GM18868 (cell line): ENCODE measurements around the gene ELFN2.

Source experiments
- ATAC-seq: cut with Tn5 transposase; IDR thresholded peaks from one replicate; pipeline ENCODE4 v1.9.1; 2021; ENCODE audit warnings: mild to moderate bottlenecking, moderate library complexity; ENCODE audit not compliant: unreplicated experiment

The ELFN2 gene

DNA sequence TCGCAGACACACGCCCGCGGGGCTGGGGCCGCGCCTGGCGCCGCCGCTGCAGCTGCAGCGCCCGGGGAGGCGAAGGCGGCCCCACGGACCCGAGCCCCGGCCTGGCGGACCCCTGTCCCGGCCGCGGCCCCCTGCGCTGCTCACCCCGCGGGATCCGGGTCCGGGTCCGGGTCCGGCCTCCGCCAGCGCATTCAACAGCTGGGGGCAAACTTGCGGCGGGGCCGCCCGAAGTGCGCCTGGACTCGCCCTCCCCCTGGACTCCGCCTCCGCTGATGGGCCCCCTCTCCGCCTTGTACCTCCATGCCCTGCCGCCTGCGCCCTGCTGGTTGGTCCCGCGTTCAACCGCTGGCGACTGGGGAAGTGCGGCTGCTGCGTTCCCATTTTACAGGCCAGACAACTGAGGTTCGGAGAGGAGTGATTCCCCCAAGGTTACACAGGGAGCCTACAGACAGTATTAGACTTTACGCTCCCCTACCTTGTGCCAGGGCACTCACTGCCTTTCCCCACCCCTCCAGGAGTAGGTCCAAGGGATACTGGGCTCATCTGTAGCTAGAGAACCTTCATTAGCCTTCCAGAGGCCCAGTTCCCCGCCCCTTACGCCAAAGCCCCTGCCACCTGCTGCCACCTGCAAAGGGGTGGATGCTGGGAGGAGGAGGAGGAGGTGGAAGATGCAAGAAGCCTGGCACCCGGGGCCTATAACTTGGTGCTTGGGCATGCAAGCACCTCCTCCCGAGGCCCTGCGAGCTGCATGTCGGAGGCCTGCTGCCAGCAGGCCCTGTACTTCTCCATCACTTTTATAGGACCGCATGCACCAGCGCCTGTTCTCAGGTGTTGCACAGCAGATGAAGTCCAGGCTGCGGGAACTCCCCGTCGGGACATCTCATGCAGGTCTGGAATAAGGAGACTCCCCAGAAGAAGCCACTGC is 694 bp upstream of the ELFN2 start:
- ATAC-seq, result no peak

DNA sequence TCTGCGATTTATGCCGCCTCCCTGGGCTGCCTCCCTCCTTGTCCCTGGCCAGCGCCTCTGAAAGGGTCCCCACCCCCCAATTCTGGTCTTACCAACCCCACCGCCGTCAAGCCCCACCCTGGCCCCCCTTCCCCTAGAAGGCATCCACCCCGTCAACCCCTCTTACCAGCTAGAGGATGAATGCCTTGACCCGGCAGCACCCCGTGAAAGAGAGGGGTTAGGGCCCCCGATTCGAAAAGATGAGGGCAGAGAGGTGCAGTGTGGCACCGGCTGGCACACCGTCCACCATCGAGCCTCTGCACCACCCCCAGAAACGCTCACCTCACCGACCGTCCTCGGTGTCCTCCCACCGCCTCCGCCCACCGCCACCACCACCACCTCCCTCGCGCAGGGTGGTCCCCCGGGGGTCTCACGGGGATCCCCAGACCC is 559 bp downstream of the ELFN2 start:
- no peak for ATAC-seq

DNA sequence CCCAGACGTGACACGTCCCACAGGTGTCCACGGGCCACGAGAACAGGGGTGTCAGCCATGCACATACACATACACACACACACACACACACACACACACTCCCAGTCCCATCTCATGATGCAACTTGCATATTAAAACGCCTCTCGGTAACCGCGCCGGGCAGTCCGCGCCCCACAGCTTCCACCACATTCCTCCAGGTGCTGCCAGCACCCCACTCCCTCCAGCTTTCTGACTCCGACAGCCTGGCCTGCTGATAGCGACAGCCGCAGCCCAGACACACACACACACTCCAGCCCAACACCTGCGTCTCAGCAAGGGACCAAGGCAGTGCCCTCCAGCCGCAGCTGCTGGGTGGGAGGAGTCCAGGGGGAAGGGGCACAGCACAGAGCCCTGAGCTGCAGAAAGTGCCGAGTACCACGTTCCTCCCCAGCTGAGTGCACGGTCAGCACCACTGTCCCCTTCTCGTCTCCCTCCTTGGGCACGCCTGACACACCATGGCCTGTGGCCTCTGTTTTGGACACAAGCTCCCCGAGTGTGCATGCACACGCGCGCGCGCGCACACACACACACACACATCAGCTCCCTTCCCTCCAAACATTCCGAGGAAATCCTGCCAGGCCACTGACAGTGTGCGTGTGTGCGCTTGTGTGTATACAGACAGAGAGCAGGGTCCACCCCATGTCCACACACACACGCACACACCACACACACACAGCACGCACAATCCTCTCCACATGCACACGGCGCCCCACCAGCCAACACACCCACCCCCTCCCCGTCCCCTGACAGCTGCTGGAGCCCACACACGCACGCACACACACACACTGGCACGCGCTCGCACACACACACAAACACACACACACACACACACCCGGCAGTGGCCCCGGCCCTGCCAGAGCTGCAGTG is 1.2 kb downstream of the ELFN2 start:
- ATAC-seq, result no peak

DNA sequence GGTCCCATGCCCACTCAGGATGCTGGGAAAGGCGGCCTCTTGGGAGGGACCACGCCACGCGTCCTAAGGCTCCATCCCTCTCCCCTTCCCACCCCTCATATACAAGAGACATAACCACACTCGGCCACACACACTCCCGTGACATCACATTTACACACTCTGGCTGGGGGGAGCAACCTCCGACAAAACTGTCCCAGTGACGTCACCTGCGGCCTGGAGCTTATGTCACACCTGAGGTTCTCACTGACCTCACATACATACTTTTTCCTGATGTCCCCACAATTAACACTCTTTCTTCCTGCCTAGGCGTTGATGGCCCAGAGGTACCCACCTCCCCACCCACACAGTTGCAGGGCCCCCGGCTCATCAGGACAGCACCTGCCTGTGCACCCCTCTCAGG is 1.9 kb downstream of the ELFN2 start:
- no peak for ATAC-seq

DNA sequence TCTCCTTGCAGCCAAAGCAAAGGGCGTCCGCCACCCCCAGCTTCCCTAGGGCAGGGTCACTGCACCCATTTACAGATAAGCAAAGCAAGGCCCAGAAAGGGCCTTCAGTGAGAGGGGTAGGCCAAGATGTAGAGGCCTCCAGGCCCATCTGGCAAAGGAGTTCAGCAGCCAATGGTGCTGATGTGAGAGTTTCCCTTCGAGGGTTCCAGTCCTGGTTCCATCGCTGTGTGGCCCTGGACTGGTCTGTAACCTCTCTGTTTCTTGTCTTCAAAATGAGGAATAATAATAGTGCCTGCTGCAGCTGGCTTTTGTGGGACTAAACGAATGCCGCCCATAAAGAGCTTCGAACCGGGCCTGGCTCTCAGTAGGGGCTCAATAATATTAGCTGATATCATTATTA is 4.0 kb downstream of the ELFN2 start:
- no peak for ATAC-seq

DNA sequence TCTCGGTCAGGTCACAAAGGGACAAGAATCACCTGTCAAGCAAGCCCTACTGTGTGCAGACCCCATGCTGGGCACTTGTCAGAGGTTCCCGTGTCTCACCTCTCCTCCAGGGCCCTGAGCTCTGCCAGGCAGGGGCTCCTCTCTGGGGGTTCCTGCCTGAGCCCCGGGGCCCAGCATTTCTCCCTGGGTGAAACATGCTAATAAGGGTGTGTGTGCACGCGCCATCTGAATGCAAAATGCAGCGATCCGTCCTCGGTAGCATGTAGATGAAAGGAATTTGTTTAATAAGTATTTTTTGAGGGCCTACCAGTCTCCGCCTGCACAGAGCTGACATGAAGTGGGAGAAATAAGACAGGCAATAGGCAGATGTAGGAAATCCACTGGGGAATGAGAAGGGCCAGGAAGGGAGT is 5.8 kb downstream of the ELFN2 start:
- ATAC-seq, result no peak

DNA sequence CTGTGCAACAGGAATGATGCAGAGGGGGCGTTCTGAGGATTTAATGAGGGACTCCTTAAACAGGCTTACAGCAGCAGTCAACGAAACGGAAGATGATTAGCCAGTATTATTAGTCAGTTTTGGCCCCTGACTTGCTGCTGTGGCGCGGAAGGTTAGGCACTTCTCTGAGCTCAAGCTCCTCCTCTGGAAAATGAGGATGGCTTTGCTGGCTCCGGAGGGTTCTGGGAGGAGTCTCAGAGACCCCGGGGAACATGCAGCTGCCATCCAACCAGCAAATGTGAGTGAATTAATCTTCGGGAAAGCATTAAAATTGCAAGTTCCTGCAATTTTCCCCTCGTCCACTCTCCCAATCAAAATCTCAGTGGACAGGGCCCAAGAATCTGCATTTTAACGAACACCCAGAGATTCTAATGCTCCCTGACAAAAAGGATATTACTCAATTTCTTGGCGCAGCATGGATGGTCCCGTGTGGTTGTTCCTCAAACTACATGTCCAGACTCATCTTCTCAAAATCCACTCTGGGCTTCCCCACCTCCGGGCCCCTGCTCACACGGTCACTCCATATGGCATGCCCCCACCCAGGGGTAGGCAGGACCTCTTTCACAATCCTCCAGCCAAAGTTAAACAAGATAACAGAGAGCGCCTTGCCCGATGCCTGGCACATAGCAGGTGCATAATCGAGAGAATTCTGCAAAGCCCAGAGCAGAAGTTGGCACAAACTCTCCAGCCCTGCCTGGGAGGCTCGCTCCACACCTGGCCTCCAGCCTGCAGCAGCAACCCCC is 6.4 kb downstream of the ELFN2 start:
- no peak for ATAC-seq

DNA sequence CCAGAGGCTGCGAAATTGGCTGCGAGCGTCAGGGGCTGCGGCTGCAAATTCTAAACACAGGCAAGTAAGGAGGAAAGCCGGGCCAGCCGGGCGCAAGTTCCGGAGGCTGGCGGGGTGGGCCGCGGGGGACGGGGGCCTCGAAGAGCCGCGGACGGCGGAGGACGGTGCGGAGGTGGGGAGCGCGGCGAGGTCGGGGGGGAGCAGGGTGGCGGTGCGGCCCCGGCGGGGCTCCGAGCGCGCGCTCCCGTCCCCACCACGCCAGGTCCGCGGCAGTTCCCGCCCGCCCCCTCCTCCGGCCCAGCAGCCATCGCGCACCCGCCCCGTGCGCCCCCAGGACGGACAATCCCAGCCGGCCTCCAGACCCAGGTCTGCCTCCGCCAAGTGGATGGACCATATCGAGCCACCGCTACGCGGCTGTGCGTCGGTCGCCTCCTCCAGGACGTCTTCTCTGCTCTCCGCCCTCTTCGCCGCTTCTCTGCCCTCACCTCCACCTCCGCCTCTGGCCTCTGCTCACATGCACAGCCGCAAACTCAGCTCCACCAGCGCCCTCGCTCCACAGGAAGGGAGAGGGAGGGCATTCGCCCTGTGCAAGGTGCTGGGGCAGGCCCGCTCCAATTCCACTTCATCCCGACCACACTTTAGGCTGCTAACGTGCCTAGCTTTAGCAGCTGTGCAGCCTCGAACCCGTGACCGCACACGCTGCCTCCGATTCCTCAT is 7.2 kb downstream of the ELFN2 start:
- no peak for ATAC-seq

DNA sequence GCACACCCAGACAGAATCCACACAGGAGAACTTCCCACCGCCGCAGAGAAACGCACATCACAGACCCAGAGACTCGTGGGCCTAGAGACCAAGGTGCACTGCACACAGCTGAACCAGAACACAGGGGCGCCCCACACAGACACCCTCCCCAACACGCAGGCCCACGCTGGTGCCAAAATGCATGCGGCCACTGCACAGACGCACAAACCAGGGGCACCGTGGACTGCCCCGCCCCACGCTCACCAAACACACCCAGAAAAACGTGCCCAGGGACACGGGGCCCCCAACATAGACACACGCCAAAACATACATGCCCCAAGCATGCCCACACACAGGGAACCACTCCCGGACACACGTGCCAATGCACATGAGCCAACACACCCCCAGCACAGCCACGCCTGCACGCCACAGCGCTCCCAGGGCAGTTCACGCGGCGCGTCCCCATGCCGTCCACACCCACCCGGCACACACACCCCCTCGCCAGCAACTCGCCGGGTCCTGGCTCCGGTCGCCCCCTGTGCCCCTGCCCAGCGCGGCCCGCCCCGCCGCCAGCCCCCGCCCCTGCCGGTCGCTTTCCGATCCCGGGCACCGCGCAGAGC is 7.8 kb downstream of the ELFN2 start:
- no peak for ATAC-seq

DNA sequence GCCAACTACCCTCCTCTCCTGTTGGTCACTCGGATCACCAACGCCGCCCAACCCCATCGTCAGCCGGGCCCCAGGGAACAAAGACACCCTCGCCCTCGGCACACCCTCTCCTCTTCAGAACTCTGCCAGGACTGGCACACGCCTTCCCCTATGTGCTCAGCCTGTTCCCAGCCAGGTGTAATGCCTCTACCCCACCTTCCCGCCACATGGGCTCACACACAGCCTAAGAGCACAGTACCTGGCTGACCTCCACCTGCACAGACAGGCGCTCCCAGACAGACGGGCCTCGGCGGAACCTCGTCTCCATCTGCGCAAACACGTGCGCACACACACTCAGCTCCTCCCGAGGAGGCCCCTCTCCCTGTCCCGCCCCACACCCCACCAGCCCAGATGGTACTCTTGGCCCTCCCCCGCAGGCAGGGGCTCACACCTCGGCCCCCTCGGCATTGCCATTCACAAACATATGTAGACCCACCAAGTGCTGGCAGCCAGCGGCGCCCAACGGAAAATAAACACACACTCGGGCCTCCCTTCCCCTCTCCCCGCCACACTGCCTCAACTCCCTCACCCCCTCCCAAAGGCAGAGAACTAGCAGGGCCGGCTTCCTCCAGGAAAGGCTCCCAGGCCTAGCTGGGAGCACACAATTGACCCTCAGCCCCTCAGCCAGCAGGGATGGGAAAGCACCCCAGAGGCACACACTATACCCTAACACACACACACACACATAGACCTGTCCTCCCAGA is 8.5 kb downstream of the ELFN2 start:
- no peak for ATAC-seq

DNA sequence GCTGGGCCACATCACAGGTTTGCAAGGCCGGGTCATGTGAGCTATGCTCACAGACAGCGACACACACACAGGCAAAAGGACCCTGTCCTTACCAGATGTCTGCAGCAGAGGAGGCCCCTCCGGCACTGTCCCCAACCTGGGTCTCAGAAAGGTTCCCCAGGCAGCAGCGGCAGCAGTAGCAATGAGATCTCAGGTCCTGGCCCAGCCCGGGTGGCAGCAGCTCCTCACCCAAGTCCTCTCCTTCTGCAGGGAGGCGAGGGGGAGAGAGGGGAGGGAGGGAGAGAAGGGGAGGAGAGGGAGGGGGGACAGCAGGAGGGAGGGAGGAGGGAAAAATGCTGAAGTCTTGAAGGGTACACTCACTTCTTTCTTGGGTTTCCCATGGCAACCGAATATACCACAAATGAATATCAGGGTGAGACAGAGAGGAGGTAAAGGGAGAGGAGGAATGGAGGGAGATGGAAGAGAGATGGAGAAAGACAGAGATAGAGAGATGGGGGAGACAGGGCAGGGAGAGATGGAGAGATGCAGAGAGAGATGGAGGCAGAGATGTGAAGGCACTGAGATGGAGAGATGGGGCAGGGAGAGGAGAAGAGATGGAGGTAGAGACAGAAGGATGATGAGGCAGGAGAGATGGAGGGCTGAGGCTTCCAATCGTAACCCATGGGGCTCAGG is 9.5 kb downstream of the ELFN2 start:
- no peak for ATAC-seq

DNA sequence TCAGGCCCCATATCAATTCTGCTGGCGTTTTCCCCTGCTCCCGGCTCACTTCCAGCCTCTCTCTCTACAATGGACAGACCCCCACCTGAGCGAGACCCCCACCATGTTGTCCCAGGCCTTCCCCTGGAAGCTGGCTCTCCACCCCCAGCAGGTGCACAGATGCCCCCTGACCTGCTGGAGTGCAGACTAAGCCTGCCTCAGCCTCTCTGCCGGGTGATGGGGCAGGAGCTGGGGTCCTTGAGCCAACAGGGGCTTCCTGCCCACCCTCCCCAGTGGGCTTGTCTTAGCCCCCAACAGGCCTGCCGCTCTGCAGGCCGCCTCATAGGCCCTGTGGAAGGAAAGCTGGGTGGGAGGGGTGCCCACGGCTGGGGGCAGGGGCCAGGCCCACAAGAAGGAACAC is 10.0 kb downstream of the ELFN2 start:
- ATAC-seq, result no peak

DNA sequence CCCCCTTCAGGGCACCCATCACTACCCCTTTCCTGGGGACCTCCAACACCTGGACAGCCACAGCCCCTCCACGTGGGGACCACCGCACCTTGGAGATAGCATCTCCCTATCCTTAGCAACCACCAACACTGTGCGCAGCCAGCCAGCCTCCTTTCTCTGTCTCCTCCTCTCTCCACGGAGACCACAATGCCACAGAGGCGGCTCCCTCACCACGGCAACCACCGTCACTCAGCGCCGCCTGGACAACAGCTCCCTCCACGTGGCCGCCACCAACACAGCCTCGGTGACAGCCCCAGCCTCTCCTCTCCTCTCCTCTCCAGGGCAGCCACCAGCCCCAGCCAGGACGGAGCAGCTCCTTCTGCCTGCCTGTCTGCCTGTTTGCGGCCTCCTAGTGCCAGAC is 10.5 kb downstream of the ELFN2 start:
- ATAC-seq, result no peak

DNA sequence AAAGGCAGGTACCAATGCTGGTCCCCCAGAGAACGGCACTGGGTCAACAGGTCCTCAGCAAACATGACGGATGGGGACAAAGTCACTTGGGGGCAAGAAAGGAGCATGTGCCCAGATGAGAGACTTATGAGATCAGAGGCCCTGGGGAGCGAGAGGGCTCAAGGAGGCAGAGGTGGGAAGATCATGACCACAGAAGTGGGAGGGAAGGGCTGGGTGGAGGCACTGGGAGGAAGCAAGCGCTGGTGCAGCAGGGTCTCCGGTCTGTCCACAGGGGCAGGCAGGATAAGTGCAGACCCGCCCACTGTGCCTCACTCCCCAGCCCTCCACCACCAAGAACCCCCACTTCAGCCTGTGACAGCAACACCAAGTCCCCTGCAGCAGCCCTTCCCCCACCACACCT is 10.9 kb downstream of the ELFN2 start:
- ATAC-seq, result no peak

DNA sequence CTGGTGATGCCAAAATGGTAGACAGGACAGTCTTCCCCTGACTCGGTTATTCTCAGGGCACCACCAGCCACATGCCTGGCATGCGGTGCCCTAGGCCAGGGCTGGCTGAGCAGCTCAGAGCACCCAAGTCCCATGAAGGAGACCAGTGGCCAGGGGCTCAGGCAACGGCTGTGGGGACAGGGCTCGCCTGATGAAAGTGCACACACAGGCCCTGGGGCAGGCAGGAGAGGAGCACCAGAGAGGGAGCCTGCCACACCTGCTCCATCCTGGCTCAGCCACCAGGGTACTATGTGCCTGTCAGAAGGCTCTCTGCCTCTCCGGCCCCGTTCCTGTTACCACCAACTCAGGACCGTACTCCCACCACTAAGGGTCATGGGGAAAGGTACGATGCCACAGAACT is 12.1 kb downstream of the ELFN2 start:
- ATAC-seq, result no peak

DNA sequence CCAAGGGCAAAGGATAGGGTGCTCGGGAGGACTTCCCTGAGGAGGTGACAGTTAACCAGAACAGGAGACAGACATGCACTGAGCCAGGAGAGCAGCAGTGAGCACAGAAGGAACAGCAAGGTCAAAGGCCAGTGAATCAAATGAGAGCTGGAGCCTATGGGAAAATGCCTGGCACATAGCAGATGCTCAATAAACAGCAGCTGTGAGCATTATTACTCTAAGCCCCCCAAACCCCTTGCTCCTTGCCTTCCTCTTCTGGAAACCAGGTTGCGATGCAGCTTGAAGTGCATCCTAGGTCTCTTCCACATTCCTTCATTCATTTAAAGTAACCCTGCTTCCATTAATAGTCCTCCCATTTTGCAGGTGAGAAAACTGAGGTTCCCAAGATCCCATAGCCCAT is 13.0 kb downstream of the ELFN2 start:
- no peak for ATAC-seq

DNA sequence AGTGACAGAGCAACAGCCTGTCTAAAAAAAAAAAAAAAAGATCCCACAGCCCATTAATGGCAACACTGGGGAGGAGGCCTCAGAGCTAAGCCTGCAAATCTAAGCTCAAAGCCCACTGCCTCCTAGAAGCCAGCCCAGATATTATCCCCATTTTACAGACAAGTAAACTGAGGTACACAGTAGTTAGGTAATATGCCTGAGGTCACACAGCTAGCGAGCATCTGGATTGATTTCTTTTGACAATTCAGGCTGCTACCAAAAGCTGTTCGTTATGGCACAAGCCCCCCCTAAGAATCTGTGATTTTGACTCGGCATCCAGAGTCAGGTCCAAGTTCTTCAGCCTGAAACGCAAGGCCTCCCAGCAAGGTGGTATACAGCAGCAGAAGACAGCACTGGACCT is 13.7 kb downstream of the ELFN2 start:
- ATAC-seq, result no peak

DNA sequence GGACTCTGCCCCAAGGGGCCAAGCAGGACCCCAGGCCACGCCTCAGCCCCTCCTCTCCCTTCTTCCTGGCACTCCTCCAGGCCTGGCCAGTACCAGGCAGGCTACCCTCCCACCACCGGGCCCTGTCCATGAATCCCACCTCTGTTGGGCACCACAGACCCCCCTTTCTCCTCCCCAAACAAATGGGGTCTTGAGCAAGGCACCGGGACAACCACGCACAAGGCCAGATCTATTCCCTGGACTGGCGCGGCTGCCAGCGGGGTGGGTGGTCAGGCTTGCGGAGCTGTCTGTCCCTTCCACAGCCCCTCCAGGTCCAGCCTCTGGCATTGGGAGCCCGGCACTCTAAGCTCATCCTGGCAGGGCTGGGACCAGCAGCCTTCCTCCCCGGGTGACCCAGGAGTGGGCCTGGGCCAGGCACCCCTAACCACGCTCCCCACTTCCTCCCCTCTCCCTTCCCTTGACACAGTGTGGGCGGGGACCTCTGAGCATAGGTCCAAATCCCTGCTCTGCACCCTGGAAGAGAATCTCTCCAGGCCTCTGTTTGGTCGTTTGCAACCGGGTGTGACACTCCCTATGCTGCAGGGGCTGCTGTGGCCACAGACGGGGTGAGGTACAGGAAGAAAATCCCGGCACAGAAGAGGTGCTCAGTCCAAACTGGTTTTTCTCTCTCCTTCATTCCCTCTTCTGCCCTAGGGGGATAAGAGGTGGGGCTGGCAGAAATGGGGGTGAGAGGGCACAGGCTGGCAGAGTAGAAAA is 14.6 kb downstream of the ELFN2 start:
- no peak for ATAC-seq
